Endothelial cell of hepatic sinusoid (primary cell): ENCODE results near the gene NIPAL3.
"Not testable (repeated sequence)": the region's sequence is repeated elsewhere in the genome, so short reads cannot be mapped to it uniquely, and the experiment has no call there.

Experiments used
- in situ Hi-C: cut with HindIII; loops from 2 replicates; pipeline ENCODE4 v1.10.0; 2017; ENCODE audit warnings: low sequenced_read_pairs

The NIPAL3 gene

GRCh38 chr1:24513706-24514105 lies 98.1 kb downstream of the NIPAL3 start:
- in situ Hi-C loops: no loop called here

GRCh38 chr1:24514946-24515345 lies 99.3 kb downstream of the NIPAL3 start:
- in situ Hi-C loops: no loop called here

GRCh38 chr1:24515671-24516209 lies 100.1 kb downstream of the NIPAL3 start:
- in situ Hi-C loops: not testable (repeated sequence)

- in situ Hi-C loops: no loop called here
These were observed 100.9 kb downstream of the NIPAL3 start for GRCh38 chr1:24516506-24516905.

- in situ Hi-C loops: no loop called here
These were observed 102.3 kb downstream of the NIPAL3 start for GRCh38 chr1:24517898-24518297.

- in situ Hi-C loops: not testable (repeated sequence)
These were observed 104.7 kb downstream of the NIPAL3 start for GRCh38 chr1:24520282-24520681.
